ENCODE data around the gene MIR17HG. TPM values are rescaled to one million over a fixed set of nuclear protein-coding genes. Genes with fewer than 3 reads are reported as not detected.

The MIR17HG gene
- total and polyA plus RNA-seq, 9 donors, result 0.82 to 7.9 (median 5.1) TPM

- peak overlapping the region; percentile 74 for H3K4me3 ChIP-seq
- TF ChIP-seq CTCF (IDR thresholded peaks at IDR 0.05), result no peak
- H3K27me3 ChIP-seq, result no peaks in the 10 kb centered on the region
- H3K9me3 ChIP-seq, result no peaks in the 10 kb centered on the region
- H3K36me3 ChIP-seq, result no peaks in the 10 kb centered on the region
- intact Hi-C loops (cut with DNase I), result no loop called here
- H3K27ac ChIP-seq, result peak overlapping the region; percentile 95 to 98
- 1% methylated on average over 35 to 141 of the region's 141 CpGs for WGBS, 3 donors
- DNase-seq, result peak; percentile 32 to 70 (median 62)
- peaks cover 2% of the 10 kb centered on the region for H3K4me1 ChIP-seq (ENCODE audit: insufficient read depth)
Observed at GRCh38 chr13:91347996-91348905, 764 bp downstream of the MIR17HG start.

GRCh38 chr13:91348906-91349435, 1.5 kb downstream of the MIR17HG start:
- Histone ChIP-seq H3K4me1 (ENCODE audit: insufficient read depth) (peaks cover 2% of the 10 kb centered on the region), H3K27ac (peak overlapping the region; percentile 95 to 98), H3K36me3 (no peaks in the 10 kb centered on the region), H3K4me3 (peak overlapping the region; percentile 74), H3K9me3 (no peaks in the 10 kb centered on the region), H3K27me3 (no peaks in the 10 kb centered on the region)
- 0 to 1% (median 0%) methylated on average over 25 to 46 of the region's 46 CpGs for WGBS, 3 donors
- intact Hi-C loops (cut with DNase I), result no loop called here
- DNase-seq, result peak; percentile 89 to 95 (median 94)
- TF ChIP-seq EP300 (IDR thresholded peaks at IDR 0.05) (no peak), POLR2A (IDR thresholded peaks at IDR 0.05) (peak; percentile 23), CTCF (IDR thresholded peaks at IDR 0.05) (peak; percentile 74 to 97 (median 91))

- intact Hi-C loops (cut with DNase I), result no loop called here
- 51 to 67% (median 53%) methylated on average over 5 of the region's 5 CpGs for WGBS, 3 donors
Observed at GRCh38 chr13:91349992-91350911, 2.8 kb downstream of the MIR17HG start.

More at GRCh38 chr13:91349992-91350911, 2.8 kb downstream of the MIR17HG start:
- H3K4me1 ChIP-seq (ENCODE audit: insufficient read depth), result peaks cover 2% of the 10 kb centered on the region
- H3K36me3 ChIP-seq, result no peaks in the 10 kb centered on the region
- no peaks in the 10 kb centered on the region for H3K9me3 ChIP-seq
- TF ChIP-seq EP300 (IDR thresholded peaks at IDR 0.05) (no peak), CTCF (IDR thresholded peaks at IDR 0.05) (no peak), POLR2A (IDR thresholded peaks at IDR 0.05) (no peak)
- H3K27ac ChIP-seq, result no peak overlapping the region
- no peak overlapping the region for H3K4me3 ChIP-seq
- H3K27me3 ChIP-seq, result no peaks in the 10 kb centered on the region
- no peak for DNase-seq
